Amygdala (tissue), 56 donors: Measurements from ENCODE around the gene PACS1.
"Not testable (repeated sequence)": the region's sequence is repeated elsewhere in the genome, so short reads cannot be mapped to it uniquely, and the experiment has no call there.

Experiments used
- DNase-seq, 56 donors: peaks; one replicate each; lab custom pipeline; 2025; lab: John Stamatoyannopoulos, UW

PACS1 gene

DNA sequence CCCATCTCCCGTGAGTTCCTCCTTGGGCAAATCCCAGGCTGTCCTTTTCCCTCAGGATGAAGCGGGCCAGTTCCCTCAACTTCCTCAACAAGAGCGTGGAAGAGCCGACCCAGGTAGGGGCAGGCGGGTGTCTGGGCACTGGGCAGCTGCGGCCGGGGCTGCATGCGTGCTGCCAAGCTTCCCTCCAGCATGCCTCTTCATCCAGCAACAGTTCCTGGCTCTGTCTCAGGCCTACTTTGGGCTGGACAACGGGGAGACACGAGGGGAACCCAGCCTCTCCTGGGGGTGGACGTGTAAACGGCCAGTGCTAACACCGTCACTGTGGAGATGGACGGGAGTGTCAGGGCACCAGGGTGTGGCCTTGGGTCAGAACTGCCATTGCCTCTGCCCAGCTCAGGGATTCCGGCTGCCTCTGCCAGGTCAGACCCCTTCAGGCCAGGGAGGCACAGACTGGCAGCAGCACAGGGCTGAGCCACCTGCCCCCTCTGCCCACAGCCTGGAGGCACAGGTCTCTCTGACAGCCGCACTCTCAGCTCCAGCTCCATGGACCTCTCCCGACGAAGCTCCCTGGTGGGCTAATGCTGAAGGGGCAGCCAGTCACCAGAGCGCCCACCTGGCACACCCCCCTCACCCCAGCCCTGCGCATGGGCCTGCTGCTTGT is 196.4 kb downstream of the PACS1 start:
- DNase-seq = no peak

DNA sequence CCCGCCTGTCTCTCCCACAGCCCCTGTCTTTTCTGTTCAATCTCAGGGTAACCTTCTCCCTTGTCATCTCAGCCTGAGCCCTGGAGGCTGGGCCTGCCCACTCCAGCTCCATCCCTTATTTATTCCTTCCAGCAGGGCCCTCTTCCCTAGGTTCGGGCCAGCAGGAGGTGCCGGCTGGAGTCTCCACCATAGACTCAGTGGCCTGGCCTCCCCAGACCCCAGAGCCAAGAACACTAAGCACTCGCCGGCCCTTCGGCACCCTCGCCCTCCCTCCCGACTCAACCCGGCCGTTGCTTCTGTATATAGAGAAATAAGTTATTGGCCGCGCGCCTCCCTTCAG is 196.9 kb downstream of the PACS1 start:
- DNase-seq = no peak

DNA sequence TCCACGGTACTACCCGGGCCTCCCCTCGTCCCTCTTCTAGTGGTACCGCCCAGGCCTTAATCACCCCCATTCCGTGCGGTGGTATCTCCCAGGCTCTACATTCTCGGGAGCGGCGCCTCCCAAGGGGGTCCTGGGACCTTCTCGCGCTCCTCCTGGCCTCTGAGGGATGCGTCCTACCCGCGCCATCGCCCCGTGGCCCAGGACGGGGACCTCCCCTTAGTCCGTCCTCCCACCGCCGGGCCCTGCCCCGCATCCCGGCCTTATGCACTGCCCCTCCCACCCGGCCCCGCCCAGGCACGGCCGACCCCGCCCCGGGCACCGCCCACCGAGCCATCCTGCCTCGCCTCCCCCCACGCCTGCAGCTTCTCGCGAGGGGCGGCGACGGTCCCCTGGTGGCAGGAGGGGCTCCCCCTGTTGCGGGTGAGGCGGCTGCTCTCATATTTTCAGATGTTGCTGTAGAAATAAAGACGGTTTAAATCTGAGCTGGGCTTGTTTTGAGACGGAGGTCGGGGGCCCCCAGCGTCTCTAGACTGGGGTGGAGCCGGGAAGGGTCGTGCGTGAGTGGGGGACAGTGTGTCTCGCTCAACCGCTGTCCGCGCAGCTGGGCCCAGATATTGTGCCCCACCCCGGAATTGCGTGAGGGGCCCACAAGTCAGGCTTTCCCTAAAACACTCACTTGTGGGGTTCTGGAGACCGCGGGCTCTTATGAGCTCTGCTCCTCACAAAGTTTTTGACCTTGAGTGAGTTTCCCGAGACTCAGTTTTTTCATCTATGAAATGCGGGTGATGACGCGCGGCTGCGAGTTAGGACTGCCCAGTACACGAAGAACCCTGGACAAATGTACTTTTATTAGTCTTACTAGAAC is 197.5 kb downstream of the PACS1 start:
- DNase-seq = peak in 55 of 56 donors; percentile 61 to 93 (median 84)

- DNase-seq = peak; percentile 86 to 100 (median 99)
These were observed 198.3 kb downstream of the PACS1 start, which contains the start of gene RAB1B for GRCh38 chr11:66268244-66268951. Gene RAB1B, plus strand, starts transcription at chr11:66268639. Its CDS starts 41 bp downstream, at chr11:66268680.

DNA sequence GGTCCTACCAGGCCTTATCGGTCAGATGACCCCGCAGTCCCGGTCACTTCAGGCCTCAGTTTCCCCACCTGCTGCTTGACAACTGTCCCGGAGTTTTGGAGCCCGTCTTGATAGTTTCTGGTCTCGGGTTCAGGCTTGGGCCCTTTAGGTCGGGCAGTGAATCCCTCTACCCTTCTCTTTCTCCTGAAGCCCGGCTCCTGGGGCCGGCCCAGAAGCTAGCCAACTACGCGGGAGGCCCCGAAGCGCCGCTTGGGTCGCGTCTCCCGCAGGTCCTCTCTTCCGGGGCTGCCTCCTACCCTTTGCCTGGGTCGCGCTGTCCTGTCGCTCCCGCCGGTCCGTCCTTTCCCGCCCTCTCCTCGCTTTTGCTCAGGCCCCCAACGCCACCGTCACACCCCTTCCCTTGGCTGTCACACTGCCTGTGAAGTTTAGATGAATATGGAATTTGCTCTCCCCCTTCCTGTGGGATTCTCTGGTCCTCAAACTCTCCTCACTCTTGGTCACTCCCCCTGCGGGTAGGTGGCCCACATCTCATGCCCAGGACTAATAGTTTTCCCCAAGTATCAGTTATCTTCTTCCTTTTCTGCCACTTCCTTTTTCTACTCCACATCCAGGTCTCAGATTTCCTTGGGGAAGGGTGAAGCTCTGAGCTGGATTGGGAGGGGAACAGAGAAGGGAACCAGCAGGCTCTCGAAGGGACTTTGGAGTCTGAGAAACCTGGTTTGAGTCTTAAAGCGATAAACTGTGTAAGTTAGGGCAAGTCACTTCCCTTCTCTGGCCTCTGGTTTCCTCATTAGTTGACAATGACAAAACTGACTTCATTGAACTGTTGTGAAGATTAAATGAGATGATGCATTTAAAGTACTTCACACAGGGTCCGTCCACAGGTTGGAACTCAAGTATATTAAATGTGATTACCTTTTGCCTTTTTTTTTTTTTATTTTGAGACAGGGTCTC is 199.2 kb downstream of the PACS1 start:
- DNase-seq = peak in 2 of 56 donors; percentile 55 to 71

DNA sequence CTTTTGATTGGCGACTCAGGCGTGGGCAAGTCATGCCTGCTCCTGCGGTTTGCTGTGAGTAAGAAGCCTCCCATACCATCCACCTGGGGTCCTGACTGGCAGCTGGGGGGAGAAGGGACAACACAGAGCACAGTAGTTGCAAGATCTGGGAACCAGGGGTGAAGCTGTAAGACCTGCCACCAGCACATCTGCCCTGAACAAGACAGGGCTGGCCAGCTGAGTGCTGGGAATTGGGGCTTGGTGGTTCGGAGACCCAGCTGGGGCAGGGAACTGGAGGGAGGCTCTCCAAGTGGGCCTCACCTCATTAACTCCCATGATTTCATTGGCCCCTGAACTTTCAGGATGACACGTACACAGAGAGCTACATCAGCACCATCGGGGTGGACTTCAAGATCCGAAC is 201.7 kb downstream of the PACS1 start:
- no peak for DNase-seq

DNA sequence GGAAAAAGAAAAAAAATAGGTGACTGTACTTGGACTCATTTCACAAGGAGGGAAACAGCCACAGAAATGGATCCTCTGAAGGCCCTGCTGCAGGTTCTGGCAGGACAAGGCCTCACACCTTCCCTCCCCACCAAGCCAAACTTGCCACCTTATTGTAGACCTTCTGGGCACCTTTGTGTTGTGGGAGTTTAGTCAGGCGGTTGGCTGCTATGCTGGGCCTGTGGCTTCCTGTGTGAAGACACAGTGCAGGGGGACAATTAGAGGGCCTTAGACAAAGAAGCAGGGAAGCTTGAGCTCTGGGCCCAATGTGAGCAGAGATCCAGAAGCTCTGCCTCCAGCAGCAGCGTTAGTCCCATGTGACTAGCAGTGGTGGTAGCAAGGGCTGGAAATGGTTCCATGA is 202.5 kb downstream of the PACS1 start:
- no peak for DNase-seq

- no peak for DNase-seq
These were observed 204.1 kb downstream of the PACS1 start for GRCh38 chr11:66274219-66274618.

GRCh38 chr11:66275396-66275795 is 205.3 kb downstream of the PACS1 start:
- no peak for DNase-seq

DNA sequence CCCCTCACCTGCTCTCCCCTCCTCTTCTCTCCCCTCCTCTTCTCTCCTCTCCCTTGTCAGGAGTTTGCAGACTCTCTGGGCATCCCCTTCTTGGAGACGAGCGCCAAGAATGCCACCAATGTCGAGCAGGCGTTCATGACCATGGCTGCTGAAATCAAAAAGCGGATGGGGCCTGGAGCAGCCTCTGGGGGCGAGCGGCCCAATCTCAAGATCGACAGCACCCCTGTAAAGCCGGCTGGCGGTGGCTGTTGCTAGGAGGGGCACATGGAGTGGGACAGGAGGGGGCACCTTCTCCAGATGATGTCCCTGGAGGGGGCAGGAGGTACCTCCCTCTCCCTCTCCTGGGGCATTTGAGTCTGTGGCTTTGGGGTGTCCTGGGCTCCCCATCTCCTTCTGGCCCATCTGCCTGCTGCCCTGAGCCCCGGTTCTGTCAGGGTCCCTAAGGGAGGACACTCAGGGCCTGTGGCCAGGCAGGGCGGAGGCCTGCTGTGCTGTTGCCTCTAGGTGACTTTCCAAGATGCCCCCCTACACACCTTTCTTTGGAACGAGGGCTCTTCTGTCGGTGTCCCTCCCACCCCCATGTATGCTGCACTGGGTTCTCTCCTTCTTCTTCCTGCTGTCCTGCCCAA is 206.0 kb downstream of the PACS1 start:
- no peak for DNase-seq

DNA sequence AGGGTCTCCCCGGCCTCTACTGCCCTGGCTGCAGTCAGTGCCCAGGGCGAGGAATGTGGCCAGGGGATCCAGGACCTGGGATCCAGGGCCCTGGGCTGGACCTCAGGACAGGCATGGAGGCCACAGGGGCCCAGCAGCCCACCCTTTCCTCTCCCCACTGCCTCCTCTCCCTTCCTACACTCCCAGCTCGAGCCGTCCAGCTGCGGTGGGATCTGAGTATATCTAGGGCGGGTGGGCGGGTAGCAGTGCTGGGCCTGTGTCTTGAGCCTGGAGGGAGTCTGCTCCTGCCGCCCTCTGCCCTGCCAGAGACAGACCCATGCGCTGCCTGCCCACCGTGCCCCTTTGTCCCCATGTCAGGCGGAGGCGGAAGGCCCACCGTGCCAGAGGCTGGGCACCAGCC is 206.5 kb downstream of the PACS1 start:
- not testable (repeated sequence) for DNase-seq

- not testable (repeated sequence) for DNase-seq
These were observed 207.0 kb downstream of the PACS1 start for GRCh38 chr11:66277064-66277463.

GRCh38 chr11:66277471-66278362 is 207.6 kb downstream of the PACS1 start, which contains the start of gene CNIH2:
Gene CNIH2, plus strand, starts transcription at chr11:66278175. Its CDS starts 282 bp downstream, at chr11:66278457.
- DNase-seq = peak in 7 of 56 donors; percentile 12 to 52 (median 27)

DNA sequence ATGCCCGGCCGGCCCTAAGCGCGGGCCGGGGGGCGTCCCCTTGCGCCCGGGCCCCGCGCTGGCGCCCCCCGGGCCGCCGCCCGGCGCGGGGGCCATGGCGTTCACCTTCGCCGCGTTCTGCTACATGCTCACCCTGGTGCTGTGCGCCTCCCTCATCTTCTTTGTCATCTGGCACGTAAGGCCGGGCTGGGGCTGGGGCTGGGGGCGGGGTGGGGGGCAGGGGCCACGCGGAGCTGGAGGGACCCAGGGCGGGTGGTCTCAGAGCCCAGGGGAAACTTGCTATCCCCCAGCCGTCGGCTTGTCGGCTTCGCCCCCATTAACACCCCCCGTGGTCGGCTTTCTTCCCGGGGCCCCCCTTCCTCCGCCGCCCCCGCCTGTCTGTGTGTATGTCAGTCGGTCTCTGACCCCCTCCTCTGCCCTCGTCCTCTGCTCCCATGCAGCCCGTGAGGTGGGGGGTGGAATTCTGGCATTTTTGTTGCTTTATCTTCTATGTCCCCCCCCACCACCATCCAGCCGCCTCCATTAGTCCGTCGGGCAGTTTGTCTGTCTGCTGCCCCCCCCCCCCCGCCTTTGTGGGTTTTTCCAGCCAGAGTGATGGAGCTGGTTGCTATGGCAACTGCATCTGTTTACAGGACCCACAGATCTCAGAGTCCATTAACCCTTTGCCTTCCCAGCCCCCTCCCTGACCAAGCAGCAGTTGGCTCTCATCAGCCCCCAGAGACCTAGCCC is 208.5 kb downstream of the PACS1 start:
- DNase-seq = peak in 2 of 56 donors; percentile 21 to 57

- no peak for DNase-seq
These were observed 209.1 kb downstream of the PACS1 start for GRCh38 chr11:66279092-66279734.

- DNase-seq = peak in 1 of 56 donors; percentile 67
These were observed 210.4 kb downstream of the PACS1 start for GRCh38 chr11:66280428-66280827.

DNA sequence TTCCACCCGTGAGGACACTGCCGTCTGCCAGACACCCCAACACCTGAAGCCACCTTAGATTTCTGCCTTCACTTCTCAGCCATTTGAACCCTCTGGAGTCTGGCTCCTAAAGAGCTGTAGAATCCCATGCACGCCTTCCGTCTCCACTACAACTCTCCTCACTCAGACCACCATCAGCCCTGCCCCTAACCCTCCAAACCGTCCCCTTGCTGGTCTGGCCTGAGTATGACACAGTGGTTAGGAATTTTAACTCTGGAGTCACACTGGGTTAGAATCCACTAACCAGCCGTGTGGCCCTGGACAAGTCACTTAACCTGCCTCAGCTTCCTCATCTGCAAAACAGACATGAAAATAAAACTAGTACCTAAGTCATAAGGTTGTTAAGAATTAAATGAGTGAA is 210.9 kb downstream of the PACS1 start:
- DNase-seq = no peak
